Pulmonary artery endothelial cell (primary cell): ENCODE data around the gene GCNA. TPM values are rescaled to one million over a fixed set of nuclear protein-coding genes. Genes with fewer than 3 reads are reported as not detected.
"Not testable (repeated sequence)": the region's sequence is repeated elsewhere in the genome, so short reads cannot be mapped to it uniquely, and the experiment has no call there.

ENCODE experiments used
- DNase-seq: peaks from one replicate; pipeline ENCODE4 v3.0.0-alpha.2; 2011; ENCODE audit warnings: low read depth, low spot score
- total RNA-seq: library from RNA; depleted of rRNA; stranded (reverse); fragments of >200 nt; gene quantifications from 2 replicates; pipeline ENCODE4 v1.2.3, GENCODE V29; 2014

Gene GCNA
- total RNA-seq, 1 donor from 2014 or later = 0.59 TPM

DNA sequence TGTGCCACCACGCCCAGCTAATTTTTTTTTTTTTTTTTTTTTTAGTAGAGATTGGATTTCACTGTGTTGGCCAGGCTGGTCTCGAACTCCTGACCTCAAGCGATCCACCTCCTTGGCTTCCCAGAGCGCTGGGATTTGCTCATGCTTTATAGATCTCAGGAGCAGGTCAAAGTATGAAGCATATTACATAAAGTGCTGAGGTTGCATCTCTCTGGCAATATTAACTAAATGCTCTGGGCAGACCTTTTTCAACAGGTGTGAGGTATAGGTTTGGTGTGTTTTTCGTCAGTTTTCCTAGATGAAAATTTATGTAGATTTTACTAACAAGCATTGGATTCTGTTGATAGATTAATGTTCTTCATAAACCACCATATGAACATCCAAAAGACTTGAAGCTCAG, 19.3 kb upstream of the GCNA start:
- no peak for DNase-seq

DNA sequence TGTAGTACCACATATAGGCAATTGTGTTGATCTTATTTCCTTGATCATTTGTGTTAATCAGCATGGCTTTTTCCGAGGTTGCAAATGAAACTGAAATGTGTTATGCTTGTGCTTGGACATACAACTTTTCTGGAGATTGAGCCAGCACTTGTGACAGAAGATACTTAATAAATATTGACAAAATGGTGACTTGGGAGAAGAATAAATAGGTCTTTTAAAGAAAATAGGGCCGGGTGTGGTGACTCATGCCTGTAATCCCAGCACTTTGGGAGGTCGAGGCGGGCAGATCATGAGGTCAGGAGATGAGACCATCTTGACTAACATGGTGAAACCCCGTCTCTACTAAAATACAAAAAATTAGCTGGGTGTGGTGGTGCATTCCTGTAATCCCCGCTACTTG, 18.5 kb upstream of the GCNA start:
- not testable (repeated sequence) for DNase-seq

DNA sequence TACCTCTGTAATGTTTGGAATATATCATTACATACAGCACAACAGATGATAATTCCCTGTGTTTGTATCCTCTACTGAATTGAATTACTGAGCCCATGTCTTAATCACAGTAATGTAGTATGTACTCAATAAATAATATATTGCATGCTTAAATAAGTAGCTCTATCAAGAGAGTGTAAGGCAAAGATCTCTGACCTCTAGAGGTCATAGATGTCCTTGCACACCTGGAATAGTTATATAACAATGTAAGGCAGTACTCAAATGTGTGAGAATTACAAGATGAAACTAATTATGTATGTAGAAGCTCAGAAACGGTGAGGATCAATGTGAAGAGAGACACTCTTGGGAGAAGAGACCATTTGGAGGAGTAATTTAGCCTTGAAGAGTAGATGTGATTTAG, 14.3 kb upstream of the GCNA start:
- DNase-seq = no peak

DNA sequence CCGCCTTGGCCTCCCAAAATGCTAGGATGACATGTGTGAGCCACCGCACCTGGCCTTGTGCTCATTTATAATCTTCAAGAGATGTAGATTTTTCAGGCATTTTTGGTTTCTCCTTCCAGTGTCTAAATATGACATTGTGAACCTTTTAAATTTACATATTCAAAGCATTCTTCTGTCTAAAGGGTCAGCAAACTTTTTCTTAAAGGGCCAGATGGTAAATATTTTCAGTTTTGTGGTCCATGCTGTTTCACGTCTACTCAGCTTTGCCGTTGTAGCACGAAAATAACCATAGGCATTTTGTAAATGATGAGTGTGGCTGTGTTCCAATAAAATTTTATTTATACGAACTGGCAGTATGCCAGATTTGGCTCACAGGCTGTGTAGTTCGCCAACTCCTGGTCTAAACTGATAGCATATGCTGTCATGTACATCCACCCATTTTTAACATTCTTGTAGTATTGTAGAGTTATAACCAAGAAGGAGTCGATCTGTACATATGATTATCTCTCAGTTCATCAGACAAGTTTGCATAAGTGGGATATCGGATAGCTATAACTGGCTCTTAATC, 12.7 kb upstream of the GCNA start:
- no peak for DNase-seq

DNA sequence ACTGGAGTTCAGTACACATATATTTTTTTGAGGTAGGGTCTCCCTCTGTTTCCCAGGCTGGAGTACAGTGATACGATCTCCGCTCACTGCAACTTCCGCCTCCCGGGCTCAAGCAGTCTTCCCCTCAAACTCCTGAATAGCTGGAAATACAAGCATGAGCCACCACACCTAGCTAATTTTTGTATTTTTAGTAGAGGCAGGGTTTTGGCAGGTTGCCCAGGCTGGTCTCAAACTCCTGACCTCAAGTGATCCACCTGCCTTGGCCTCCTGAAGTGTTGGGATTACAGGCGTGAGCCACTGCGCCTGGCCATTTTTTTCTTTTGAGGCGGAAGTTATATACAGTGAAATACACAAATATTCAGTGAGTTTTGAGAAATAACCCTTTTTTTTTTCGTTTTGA, 6.8 kb upstream of the GCNA start:
- DNase-seq = not testable (repeated sequence)

DNA sequence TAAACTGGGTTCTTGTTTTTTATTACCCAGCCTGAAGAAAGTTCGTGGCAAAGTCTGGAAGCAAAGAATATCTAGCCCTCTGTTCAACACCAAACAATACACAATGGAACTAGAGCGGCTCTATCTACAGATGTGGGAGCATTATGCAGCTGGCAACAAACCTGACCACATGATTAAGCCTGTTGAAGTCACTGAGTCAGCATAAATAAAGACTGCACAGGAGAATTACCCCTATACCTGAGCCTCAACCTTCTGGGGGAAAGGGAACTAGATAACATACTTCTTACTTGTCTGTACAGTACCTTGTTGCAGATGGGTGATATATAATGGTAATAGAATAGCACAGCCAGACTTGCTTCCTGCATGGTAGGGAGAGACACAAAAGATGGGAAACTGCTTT, 4.6 kb upstream of the GCNA start:
- DNase-seq = no peak

DNA sequence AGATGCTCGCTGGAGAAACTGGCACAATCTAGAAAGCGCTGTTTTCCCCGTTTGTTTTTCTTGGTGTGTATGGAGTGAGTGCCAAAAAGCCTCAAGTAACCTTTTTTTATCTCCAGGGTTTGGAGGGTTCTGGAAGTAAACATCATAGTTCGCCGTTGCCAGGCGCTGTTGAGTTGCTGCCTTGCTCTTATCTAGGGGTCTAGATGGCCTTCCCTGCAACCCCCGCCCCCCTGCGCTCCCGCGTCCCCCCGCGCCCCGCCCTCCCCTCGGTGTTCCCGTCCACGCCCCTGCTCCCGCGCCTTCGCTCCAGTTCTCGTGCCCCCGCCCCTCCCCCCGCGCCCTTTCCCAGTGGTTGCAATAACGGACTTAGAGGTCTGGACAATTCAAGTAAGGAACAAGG, 555 bp upstream of the GCNA start:
- no peak for DNase-seq

DNA sequence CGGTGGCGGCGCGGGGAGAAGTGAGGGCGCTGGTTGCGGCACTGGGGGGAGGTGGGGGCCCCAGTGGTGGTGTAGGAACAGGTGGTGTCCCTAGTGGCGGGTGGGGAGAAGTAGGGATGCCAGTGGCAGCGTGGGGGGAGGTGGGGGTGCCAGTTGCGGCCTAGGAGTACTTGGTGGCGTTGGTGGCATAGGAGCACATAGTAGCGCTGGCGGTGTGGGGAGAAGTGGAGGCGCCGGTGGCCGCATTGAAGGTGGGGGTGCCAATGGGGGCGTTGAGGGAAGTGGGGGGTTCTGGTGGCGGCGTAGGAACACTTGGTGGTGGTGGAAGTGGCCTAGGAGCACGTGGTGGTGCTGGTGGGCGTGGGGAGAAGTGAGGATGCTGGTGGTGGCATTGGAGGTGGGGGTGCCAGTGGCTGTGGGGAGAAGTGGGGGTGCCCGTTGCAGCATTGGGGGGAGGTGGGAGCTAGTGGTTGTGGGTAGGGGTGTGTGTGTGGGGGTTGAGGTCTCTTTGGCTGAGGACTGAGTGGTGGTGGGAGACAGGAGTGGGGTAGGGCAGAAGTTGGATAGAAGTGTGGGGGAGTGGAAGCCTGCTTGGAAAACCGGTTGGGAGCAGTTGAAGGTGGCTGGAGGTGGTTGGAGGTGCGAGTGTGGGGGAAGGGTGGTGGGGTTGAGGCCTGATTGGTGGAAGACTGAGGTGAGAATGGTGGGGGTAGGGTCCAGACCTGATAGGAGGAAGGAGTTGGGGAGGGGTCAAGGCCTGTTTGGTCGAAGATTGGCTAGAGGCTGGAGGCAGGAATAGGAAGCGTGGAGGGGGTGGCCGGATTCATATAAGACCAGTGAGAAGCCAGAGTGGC, 1.1 kb downstream of the GCNA start:
- DNase-seq = no peak

DNA sequence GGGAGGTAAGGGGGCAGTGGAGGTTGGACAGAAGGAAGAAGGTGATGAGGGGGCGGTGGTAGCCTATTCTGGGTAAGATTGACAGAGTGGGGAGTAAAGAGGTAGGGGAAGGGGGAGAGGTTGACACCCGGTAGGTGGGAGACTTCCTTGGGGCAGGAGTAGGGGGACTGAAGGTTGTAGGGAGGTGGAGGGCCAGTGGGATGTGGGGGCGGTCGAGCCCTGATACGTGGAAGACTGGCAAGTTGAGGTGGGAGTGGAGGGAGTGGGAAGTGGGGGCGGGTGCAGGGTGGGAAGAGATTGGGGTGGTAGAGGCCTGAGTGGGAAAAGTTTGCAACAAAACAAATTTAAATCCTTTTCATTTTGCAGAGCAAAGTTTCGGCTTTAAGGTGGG, 1.7 kb downstream of the GCNA start:
- DNase-seq = no peak

DNA sequence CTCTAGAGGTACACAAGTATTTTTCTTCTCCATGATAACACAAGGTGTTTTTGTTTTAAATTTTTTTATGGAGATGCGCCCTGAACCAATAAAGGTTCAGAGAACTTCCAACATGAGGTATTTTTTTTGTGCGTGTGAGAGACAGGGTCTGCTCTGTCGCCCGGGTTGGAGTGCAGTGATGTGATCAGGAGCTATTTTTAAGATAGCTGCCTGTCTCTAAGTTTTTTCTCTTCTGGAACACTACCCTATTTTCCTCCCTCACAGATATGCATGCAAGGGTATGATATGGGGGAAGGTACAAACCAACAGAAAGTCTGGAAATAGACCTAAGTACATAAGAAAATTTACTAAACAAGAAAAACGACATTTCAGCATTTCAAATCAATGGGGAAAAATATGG, 3.0 kb downstream of the GCNA start:
- DNase-seq = no peak

DNA sequence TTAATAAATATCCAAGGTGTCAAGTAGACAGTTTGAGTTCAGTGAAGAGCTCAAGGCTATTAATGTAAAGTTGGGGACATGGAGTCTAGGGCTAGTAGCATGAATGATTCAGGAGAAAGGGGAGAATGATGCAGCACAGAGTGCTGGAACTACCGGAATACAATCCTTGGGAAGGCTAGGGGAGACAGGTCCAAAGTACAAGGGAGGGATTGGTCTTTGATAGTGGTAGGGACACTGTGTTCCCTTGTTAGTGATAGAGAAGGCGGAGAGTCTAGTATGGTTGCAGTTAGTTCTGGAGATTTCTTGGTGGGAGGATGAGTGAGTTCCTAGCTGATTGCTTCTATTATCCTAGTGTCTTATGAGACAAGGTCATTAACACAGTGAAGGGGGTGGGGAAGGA, 8.7 kb downstream of the GCNA start:
- DNase-seq = no peak

DNA sequence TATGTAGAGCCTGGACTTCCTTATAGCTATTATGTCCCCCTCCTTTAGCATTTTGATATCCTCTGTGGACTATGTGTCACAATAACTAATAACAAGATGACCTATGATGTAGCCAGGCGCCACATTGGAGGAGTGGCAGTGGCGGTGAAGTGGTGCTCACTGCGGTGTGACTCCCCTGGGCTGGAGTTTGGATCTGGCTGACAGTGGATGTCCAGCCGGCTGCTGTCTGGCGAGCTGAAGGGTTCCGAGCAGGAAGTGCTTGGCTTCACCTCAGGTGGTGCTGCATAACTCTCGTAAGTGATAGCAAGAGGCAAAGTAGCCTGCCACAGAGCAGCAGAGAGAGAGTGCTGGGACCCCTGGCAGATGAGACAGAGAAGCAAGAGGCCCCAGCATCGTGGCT, 15.0 kb downstream of the GCNA start:
- not testable (repeated sequence) for DNase-seq

DNA sequence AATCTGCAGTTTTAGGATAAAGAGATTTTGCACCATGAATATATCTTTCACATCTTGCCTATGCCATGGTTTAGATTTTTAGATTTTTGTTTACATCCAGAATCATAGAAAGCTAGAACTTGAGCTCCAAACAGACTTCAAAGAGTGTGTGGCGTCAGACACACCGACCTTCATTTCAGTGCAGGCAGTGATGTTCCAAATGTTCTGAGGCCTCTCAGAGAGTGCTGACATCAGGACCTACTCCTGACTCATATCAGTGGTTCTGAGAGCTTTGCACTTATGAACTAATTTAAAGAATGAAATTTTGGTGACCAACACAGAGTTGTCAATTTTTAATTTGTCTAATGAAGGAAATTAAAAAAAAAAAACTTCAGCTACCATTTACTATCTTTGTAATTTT, 21.7 kb downstream of the GCNA start:
- no peak for DNase-seq

DNA sequence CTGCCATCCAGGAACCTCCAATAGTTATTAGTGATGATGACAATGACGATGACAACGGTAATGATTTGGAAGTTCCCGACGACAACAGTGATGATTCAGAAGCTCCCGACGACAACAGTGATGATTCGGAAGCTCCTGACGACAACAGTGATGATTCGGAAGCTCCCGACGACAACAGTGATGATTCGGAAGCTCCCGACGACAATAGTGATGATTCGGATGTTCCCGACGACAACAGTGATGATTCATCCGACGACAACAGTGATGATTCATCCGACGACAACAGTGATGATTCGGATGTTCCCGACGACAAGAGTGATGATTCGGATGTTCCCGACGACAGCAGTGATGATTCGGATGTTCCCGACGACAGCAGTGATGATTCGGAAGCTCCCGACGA, 25.4 kb downstream of the GCNA start:
- no peak for DNase-seq

DNA sequence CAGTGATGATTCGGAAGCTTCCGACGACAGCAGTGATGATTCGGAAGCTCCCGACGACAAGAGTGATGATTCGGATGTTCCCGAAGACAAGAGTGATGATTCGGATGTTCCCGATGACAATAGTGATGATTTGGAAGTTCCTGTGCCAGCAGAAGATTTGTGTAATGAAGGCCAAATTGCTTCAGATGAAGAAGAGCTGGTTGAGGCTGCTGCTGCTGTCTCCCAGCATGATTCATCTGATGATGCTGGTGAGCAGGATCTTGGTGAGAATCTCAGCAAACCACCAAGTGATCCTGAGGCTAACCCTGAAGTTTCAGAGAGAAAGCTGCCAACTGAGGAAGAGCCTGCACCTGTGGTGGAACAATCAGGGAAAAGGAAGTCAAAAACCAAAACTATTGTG, 25.9 kb downstream of the GCNA start:
- DNase-seq = no peak

DNA sequence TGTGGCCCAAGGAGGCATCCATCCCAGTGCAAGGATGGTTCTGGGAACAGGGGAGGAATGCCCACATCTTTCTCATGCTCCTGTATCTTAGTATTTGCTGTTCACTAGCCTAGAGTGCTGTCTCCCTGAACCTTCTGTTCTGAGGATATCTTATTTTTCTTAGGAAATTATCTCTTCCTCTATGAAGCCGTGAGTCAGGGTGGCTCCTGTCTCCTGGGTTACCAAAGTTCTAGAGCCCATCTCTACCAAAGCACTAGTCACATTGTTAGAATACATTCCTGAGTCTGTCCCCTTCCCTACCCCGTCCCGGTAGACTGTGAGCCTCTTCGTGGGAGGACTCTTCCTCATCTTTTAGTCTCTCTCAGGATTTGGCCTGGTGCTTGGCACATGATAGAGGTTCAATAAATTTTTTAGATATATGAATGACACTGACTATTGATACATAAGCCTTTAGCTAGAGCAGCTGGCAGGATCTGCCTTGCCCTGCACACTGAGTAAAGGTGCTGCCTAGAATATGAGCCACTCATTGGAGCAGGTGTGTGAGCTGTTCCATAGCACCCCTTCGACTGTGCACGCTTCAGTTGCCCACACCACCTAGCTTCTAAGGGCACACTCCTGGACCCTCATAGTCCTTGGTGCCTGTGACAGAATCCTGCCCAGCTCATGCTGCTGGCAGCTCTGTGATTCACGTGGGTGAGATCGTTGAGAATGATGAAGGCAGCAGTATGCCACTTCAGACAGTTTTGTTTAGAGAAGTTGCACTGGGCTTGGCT, 26.7 kb downstream of the GCNA start:
- no peak for DNase-seq

DNA sequence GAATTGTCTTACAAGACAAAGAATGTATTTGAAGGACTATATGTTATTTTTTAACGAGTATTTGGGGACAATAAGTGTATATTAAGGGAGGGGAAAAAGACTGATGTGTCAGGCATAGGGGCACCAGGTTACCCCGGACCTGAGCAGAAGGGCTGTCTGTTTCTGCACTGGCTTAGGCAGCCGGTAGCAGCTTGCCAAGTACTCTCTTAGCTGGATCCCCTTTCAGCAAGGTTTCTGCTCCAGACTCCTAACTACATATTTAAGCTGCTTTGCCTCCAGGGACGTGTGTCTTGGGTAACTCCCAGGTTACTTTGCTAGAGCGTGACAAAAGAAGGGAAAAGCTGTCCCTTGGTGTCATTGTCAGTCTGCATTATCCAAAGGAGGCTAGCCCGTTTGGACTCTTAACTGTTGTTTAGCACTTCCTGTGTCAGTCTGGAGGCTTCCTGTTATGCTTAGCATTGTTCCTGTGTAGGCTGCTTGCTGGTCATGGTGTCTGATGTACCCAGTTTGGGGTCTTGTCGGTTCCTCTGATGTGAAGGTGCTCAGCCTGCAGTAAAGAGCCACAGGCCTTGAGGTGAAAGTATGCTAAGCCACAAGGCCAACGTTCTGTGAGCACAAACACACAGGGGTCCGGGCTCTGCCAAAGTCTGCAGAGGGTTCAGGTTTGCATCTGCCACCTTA, 28.4 kb downstream of the GCNA start:
- no peak for DNase-seq

DNA sequence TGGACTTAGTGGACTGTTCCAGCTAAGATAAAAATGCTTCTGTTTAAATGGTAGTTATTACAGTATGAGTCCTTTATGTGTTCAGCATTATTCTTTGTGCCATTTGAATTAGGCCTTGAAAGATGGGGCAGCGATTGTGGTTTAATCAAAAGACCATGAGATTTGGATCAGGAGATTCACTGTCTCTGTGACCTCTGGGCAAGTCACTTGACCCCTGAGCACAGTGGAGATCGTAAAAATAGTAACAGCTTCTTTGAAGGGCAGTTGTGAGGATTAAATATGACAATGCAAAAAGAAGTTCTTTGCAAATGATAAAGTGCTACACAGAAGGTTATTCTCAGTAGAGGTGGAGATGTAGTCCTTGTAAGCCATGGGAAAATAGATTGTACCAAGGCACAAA, 29.3 kb downstream of the GCNA start:
- no peak for DNase-seq

DNA sequence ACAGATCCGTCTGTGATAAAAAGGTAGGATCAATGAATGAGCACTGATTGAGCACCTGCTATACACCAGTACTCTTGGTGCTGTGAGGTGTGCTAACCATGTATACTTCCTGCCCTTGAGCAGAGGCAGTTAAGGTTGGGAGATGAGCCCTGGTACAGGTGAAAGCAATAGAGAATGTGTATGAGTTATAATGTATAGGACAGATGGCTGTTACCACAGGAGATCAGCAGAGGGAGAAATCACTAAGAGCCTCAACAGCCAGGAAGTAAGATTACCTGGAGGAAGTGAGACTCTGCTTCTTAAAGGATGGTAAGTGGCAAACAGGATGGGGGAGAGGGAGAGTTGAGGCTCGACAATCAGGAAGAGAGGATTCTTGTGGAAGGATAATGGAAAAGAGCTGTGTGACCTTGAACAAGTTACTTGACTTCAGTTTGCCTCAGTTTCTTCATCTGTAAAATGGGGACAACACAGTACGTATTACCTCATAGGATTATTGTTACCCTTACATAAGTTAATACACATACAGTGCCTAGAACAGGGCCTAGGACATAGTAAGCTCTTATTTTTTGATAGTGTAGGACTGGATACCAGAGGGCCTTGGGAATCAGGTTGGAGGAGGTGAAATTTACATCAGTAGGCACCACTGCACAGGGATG, 31.0 kb downstream of the GCNA start:
- DNase-seq = no peak

DNA sequence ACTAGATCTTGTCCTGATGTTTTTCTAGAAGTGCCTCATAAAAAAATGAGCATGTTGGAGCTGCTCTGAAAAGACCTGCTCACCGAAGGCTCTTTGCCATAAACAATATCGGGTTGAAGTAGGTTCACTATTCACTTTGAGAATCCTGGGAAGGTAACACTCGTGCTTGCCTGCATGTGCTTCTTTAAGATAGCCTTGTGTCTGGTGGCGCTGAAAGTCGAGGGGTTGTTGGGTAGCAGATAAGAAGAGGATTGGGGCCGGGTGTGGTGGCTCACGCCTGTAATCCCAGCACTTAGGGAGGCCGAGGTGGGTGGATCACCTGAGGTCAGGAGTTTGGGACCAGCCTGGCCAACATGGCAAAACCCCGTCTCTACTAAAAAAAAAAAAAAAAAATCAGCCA, 33.5 kb downstream of the GCNA start:
- not testable (repeated sequence) for DNase-seq

DNA sequence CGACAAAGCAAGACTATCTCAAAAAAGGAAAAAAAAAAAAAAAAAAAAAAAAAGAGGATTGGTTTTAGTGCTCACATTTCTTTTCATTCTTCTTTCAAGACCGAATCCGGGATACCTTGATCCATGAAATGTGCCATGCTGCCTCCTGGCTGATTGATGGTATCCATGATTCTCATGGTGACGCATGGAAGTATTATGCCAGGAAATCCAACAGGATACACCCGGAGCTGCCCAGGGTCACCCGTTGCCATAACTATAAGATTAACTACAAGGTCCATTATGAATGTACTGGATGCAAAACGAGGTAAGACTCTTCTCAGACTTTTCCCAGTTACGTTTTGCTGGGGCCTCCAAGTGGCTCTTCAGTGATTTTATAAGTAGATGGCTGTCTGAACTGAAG, 34.0 kb downstream of the GCNA start:
- peak; percentile 67 for DNase-seq

DNA sequence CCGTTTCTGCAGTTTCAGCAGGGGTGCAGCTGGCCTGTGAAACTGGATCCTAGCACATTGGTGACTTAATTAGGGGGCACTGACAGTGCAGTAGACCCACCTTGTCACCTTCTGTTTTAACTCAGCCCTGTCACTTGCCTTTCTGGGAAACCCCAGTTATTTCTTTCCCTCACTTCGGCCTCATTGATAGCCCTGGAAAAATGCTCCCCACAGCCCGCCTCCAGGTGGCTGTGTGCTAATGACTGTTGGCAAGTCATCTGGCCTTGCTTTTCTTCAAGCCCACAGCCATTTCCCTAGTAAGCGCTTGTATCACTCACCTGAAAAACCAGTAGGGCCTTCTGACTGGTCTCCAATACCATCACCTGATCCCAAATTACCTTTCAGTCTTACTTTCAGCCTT, 36.8 kb downstream of the GCNA start:
- DNase-seq = no peak
